K562 (cell line): ENCODE data around the gene C6orf62. TPM values are rescaled to one million over a fixed set of nuclear protein-coding genes. Genes with fewer than 3 reads are reported as not detected.

Experiments
- BRD9 ChIP-seq: fragments of 450-650 bp; IDR thresholded peaks from 2 replicates; pipeline ENCODE4 v1.6.1; 2018; ENCODE audit warnings: low read depth; ENCODE audit not compliant: partially characterized antibody
- CREB1 ChIP-seq, 2 experiments: sonication (generic) in 1 of 2; formaldehyde crosslinking in 1 of 2; IDR thresholded peaks; 2 replicates each; pipeline versions ENCODE4 v1.6.1 to v1.8.0; 2012 to 2022; ENCODE audit warnings: inconsistent platforms in 1 of 2, mild to moderate bottlenecking in 1 of 2, missing genetic modification reagents in 1 of 2, moderate library complexity in 1 of 2
- HDAC1 ChIP-seq, 2 experiments: fragments of 450-650 bp; IDR thresholded peaks; 2 replicates each; pipeline ENCODE4 v1.6.1; 2016 to 2017; ENCODE audit warnings: inconsistent platforms in 1 of 2, mild to moderate bottlenecking in 1 of 2, moderate library complexity in 1 of 2
- HDAC8 ChIP-seq: fragments of 450-650 bp; IDR thresholded peaks from 2 replicates; pipeline ENCODE4 v1.6.1; 2016; ENCODE audit warnings: mild to moderate bottlenecking, missing genetic modification characterization, moderate library complexity, missing compliant biosample characterization
- MAFF ChIP-seq: IDR thresholded peaks from 2 replicates; pipeline ENCODE4 v1.6.1; 2012; ENCODE audit warnings: low read length, improper control_type of control experiment
- MECOM ChIP-seq: fragments of 250-450 bp; sonication (Bioruptor Pico); IDR thresholded peaks from 2 replicates; pipeline ENCODE4 v1.8.0; 2022; ENCODE audit warnings: inconsistent platforms
- NFATC3 ChIP-seq: fragments of 450-650 bp; IDR thresholded peaks from 2 replicates; pipeline ENCODE4 v1.6.1; 2017; ENCODE audit warnings: mild to moderate bottlenecking
- NR4A1 ChIP-seq, 2 experiments: fragments of 250-450 bp in 1 of 2; fragments of 450-650 bp in 1 of 2; sonication (Bioruptor Pico) in 1 of 2; IDR thresholded peaks; 2 replicates each; pipeline versions ENCODE4 v1.4.0 to v1.6.1; 2016 to 2020; ENCODE audit warnings: mild to moderate bottlenecking in 2 of 2, missing compliant biosample characterization in 1 of 2, missing genetic modification characterization in 1 of 2, moderate library complexity in 1 of 2
- PKNOX1 ChIP-seq: fragments of 450-650 bp; IDR thresholded peaks from 2 replicates; pipeline ENCODE4 v1.6.1; 2016
- POLR2A ChIP-seq: fragments of 450-650 bp; conservative IDR thresholded peaks from 2 replicates; pipeline ENCODE4 v1.6.1; 2016
- RHOXF2B ChIP-seq: fragments of 250-450 bp; sonication (Bioruptor Pico); conservative IDR thresholded peaks from 2 replicates; pipeline ENCODE4 v1.5.1; 2021
- SMAD4 ChIP-seq: fragments of 250-450 bp; sonication (Bioruptor Pico); conservative IDR thresholded peaks from 2 replicates; pipeline ENCODE4 v1.8.0; 2021; ENCODE audit warnings: inconsistent platforms, mild to moderate bottlenecking, moderate library complexity
- TEAD2 ChIP-seq: fragments of 450-650 bp; IDR thresholded peaks from 2 replicates; pipeline ENCODE4 v1.6.1; 2016; ENCODE audit warnings: missing genetic modification characterization, control low read depth, missing compliant biosample characterization
- ZNF316 ChIP-seq: fragments of 450-650 bp; IDR thresholded peaks from 2 replicates; pipeline ENCODE4 v1.6.1; 2016
- ZNF445 ChIP-seq: fragments of 250-450 bp; sonication (Bioruptor Pico); IDR thresholded peaks from 2 replicates; pipeline ENCODE4 v1.4.0; 2020; ENCODE audit warnings: low read depth, mild to moderate bottlenecking, moderate library complexity
- polyA plus RNA-seq, 8 experiments: library from polyadenylated mRNA; depleted of rRNA in 4 of 8; stranded (reverse) in 5 of 8; unstranded in 3 of 8; fragments of >200 nt; fragmentation: Nextera tagmentation in 2 of 8; fragmentation: Illumina TruSeq in 1 of 8; extraction: Ambion mirVana in 2 of 8; extraction: Trizol in 1 of 8; gene quantifications; 2 replicates each; pipeline versions ENCODE4 v1.2.1 to v1.2.3, GENCODE V29; 2011 to 2014; ENCODE audit warnings: inconsistent platforms in 1 of 8, missing spikeins in 1 of 8
- total RNA-seq, 7 experiments: library from RNA; depleted of rRNA in 6 of 7; stranded (reverse); fragments of >200 nt in 6 of 7; fragmentation: Illumina TruSeq in 2 of 7; extraction: Trizol in 2 of 7; gene quantifications; 2 replicates each; pipeline versions ENCODE4 v1.2.1 to v1.2.3, GENCODE V29; 2011 to 2021; ENCODE audit warnings: low replicate concordance in 1 of 7
- TF ChIP-seq, protein P1 (sequence below), 3 experiments: fragments of 200-800 bp in 1 of 3; fragments of 250-450 bp in 1 of 3; fragments of 450-650 bp in 1 of 3; sonication (Bioruptor Pico) in 1 of 3; sonication (Bioruptor generic) in 1 of 3; formaldehyde crosslinking in 1 of 3; IDR thresholded peaks; 2 replicates each; pipeline versions ENCODE4 v1.6.1 to v1.8.0; 2016 to 2022; ENCODE audit warnings: mild to moderate bottlenecking in 2 of 3, missing genetic modification characterization in 2 of 3, missing compliant biosample characterization in 1 of 3, moderate library complexity in 1 of 3
- TF ChIP-seq, protein P2 (sequence below): sonication (generic); formaldehyde crosslinking; IDR thresholded peaks from 2 replicates; pipeline ENCODE4 v1.8.0; 2023; ENCODE audit warnings: mild to moderate bottlenecking, missing genetic modification reagents

The C6orf62 gene
- total and polyA plus RNA-seq, 9 of the 15 experiments (the other 6 are each of a cell fraction or from before 2014, with no cell fraction given), result 48.5 to 579 (median 111) TPM

DNA sequence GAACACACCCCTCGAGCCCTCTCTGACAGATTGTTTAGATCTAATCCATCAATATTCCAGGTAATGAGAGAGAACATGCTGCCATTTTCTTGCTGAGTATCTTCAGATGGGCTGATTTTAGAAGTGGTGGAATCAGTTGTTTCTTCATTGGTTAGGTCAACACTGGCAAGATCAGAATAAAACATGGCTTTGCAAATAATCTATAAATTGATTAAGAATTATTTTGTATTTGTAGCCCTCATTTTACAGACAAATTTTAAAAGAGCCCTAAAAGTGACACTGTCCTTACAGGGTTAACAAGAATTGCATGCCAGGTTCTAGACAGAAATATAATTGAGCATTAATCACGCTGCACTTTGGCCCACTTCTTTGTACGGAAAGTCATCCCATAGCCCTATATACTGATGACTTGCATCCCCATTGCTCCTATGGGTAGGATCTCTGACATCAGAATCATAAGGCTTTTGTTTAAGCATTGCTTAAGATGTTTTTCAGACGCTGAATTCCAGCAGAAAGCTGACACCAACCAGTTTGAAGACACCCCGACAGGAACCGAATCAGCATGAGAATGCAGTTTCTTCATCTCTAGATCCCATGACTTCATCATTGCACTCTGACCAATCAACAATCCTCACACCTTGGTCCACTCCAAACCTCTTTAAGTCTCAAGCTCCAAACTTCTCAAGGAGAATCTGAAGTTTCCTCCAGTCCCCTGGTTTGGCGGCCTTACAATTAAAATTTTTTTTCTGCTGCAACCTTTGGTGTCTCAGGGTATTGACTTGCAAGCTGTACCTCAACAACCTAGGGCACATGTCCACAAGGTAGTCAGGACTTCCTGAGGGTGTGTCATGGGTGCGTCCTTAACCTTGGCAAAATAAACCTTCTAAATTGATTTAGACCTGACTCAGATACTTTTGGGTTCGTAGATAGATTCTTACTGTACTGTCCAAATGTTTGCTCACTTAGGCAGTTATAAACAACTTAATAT is 60.1 kb downstream of the C6orf62 start (continued):
- TF ChIP-seq SMAD4 (CRISPR knock-in tag) (peak; percentile 28; the same call in 1 of the 2 replicates), ZNF316 (peak; percentile 97), BRD9 (peak; percentile 35), PKNOX1 (peak; percentile 82), MAFF (peak; percentile 71; the same call in 1 of the 2 replicates), HDAC8 (tag) (0 out of 2 replicates have a peak, but pooled peaks have one; percentile 38), MECOM (CRISPR knock-in tag) (peak; percentile 80; the same call in 1 of the 2 replicates), POLR2A (peak; percentile 44), RHOXF2B (CRISPR knock-in tag) (no peak), TEAD2 (tag) (peak; percentile 61), ZNF445 (CRISPR knock-in tag) (no peak), NR4A1 (CRISPR knock-in tag; IDR thresholded peaks at IDR 0.05) (no peak), NR4A1 (tag; IDR thresholded peaks at IDR 0.05) (peak; percentile 79; the same call in 1 of the 2 replicates), NFATC3 (peak; percentile 47; the same call in 1 of the 2 replicates), HDAC1 (IDR thresholded peaks at IDR 0.05) (0 out of 4 replicates have a peak, but pooled peaks of 1 of the 2 experiments have one; percentile 34), CREB1 (IDR thresholded peaks at IDR 0.05) (peak; percentile 44; the same call in 1 of the 2 replicates), CREB1 (CRISPR knock-in tag; IDR thresholded peaks at IDR 0.05) (no peak)
- TF ChIP-seq, protein P1, sequence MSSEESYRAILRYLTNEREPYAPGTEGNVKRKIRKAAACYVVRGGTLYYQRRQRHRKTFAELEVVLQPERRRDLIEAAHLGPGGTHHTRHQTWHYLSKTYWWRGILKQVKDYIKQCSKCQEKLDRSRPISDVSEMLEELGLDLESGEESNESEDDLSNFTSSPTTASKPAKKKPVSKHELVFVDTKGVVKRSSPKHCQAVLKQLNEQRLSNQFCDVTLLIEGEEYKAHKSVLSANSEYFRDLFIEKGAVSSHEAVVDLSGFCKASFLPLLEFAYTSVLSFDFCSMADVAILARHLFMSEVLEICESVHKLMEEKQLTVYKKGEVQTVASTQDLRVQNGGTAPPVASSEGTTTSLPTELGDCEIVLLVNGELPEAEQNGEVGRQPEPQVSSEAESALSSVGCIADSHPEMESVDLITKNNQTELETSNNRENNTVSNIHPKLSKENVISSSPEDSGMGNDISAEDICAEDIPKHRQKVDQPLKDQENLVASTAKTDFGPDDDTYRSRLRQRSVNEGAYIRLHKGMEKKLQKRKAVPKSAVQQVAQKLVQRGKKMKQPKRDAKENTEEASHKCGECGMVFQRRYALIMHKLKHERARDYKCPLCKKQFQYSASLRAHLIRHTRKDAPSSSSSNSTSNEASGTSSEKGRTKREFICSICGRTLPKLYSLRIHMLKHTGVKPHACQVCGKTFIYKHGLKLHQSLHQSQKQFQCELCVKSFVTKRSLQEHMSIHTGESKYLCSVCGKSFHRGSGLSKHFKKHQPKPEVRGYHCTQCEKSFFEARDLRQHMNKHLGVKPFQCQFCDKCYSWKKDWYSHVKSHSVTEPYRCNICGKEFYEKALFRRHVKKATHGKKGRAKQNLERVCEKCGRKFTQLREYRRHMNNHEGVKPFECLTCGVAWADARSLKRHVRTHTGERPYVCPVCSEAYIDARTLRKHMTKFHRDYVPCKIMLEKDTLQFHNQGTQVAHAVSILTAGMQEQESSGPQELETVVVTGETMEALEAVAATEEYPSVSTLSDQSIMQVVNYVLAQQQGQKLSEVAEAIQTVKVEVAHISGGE (CRISPR knock-in tag; IDR thresholded peaks at IDR 0.05), result peak in 1 of 3 experiments; percentile 66; a peak in 2 of 6 replicates
- TF ChIP-seq, protein P2, sequence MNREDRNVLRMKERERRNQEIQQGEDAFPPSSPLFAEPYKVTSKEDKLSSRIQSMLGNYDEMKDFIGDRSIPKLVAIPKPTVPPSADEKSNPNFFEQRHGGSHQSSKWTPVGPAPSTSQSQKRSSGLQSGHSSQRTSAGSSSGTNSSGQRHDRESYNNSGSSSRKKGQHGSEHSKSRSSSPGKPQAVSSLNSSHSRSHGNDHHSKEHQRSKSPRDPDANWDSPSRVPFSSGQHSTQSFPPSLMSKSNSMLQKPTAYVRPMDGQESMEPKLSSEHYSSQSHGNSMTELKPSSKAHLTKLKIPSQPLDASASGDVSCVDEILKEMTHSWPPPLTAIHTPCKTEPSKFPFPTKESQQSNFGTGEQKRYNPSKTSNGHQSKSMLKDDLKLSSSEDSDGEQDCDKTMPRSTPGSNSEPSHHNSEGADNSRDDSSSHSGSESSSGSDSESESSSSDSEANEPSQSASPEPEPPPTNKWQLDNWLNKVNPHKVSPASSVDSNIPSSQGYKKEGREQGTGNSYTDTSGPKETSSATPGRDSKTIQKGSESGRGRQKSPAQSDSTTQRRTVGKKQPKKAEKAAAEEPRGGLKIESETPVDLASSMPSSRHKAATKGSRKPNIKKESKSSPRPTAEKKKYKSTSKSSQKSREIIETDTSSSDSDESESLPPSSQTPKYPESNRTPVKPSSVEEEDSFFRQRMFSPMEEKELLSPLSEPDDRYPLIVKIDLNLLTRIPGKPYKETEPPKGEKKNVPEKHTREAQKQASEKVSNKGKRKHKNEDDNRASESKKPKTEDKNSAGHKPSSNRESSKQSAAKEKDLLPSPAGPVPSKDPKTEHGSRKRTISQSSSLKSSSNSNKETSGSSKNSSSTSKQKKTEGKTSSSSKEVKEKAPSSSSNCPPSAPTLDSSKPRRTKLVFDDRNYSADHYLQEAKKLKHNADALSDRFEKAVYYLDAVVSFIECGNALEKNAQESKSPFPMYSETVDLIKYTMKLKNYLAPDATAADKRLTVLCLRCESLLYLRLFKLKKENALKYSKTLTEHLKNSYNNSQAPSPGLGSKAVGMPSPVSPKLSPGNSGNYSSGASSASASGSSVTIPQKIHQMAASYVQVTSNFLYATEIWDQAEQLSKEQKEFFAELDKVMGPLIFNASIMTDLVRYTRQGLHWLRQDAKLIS, result no peak
